K562 (cell line): Measurements from ENCODE around the gene PCBP4. TPM values are rescaled to one million over a fixed set of nuclear protein-coding genes. Genes with fewer than 3 reads are reported as not detected.

Experiments used
- ATF7 ChIP-seq: fragments of 450-650 bp; IDR thresholded peaks from 2 replicates; pipeline ENCODE4 v1.7.1; 2014; ENCODE audit warnings: mild to moderate bottlenecking, moderate library complexity
- BRD9 ChIP-seq: fragments of 450-650 bp; IDR thresholded peaks from 2 replicates; pipeline ENCODE4 v1.6.1; 2018; ENCODE audit warnings: low read depth; ENCODE audit not compliant: partially characterized antibody
- E2F3 ChIP-seq: fragments of 250-450 bp; sonication (Bioruptor Pico); IDR thresholded peaks from 2 replicates; pipeline ENCODE4 v1.4.0; 2020; ENCODE audit warnings: mild to moderate bottlenecking
- ETV1 ChIP-seq: fragments of 450-650 bp; conservative IDR thresholded peaks from 2 replicates; pipeline ENCODE4 v1.6.1; 2016; ENCODE audit warnings: missing genetic modification characterization, control low read depth, low read depth, missing compliant biosample characterization
- GATAD2B ChIP-seq: fragments of 450-650 bp; IDR thresholded peaks from 2 replicates; pipeline ENCODE4 v1.6.1; 2017; ENCODE audit warnings: mild to moderate bottlenecking, borderline replicate concordance
- HCFC1 ChIP-seq: IDR thresholded peaks from 2 replicates; pipeline ENCODE4 v1.6.1; 2012; ENCODE audit warnings: low read depth, low read length, improper control_type of control experiment
- HEY1 ChIP-seq: fragments of 250-450 bp; sonication (Bioruptor Pico); IDR thresholded peaks from 2 replicates; pipeline ENCODE4 v1.5.0; 2020; ENCODE audit warnings: mild to moderate bottlenecking, moderate library complexity, borderline replicate concordance
- MYNN ChIP-seq, 2 experiments: sonication (generic); formaldehyde crosslinking in 1 of 2; IDR thresholded peaks; 2 replicates each; pipeline versions ENCODE4 v1.5.0 to v1.6.1; 2016 to 2020; ENCODE audit warnings: antibody characterized with exemption in 1 of 2, missing genetic modification reagents in 1 of 2
- NEUROD1 ChIP-seq: fragments of 150-350 bp; IDR thresholded peaks from 2 replicates; pipeline ENCODE4 v1.6.1; 2014; ENCODE audit warnings: borderline replicate concordance, low read length, low read depth; ENCODE audit not compliant: partially characterized antibody
- NFIX ChIP-seq: fragments of 250-450 bp; sonication (Bioruptor Pico); IDR thresholded peaks from 2 replicates; pipeline ENCODE4 v1.4.0; 2020; ENCODE audit warnings: low read depth, mild to moderate bottlenecking, moderate library complexity
- PHF8 ChIP-seq: fragments of 200-600 bp; sonication (generic); IDR thresholded peaks from 2 replicates; pipeline ENCODE4 v1.6.1; 2012; ENCODE audit warnings: mixed run types, mild to moderate bottlenecking, inconsistent platforms, low read length, moderate library complexity, borderline replicate concordance
- SIX5 ChIP-seq, 2 experiments: IDR thresholded peaks; 2 replicates each; pipeline ENCODE4 v1.6.1; 2011; ENCODE audit warnings: low read length in 2 of 2, borderline replicate concordance in 1 of 2, low read depth in 1 of 2, mild to moderate bottlenecking in 1 of 2, moderate library complexity in 1 of 2; ENCODE audit not compliant: insufficient read depth in 1 of 2
- TEAD2 ChIP-seq: fragments of 450-650 bp; IDR thresholded peaks from 2 replicates; pipeline ENCODE4 v1.6.1; 2016; ENCODE audit warnings: missing genetic modification characterization, control low read depth, missing compliant biosample characterization
- TOE1 ChIP-seq, 2 experiments: fragments of 450-650 bp in 1 of 2; sonication (generic) in 1 of 2; formaldehyde crosslinking in 1 of 2; IDR thresholded peaks; 2 replicates each; pipeline versions ENCODE4 v1.7.1 to v1.8.0; 2016 to 2022; ENCODE audit warnings: borderline replicate concordance in 2 of 2, mild to moderate bottlenecking in 2 of 2, antibody characterized with exemption in 1 of 2, inconsistent platforms in 1 of 2, low read depth in 1 of 2, missing genetic modification reagents in 1 of 2, moderate library complexity in 1 of 2
- ZFX ChIP-seq: sonication (generic); formaldehyde crosslinking; IDR thresholded peaks from 2 replicates; pipeline ENCODE4 v1.8.0; 2022; ENCODE audit warnings: mild to moderate bottlenecking, missing genetic modification reagents, moderate library complexity
- ZNF507 ChIP-seq: conservative IDR thresholded peaks from 2 replicates; pipeline ENCODE4 v1.6.1; 2017; ENCODE audit warnings: missing genetic modification characterization, missing compliant biosample characterization
- polyA plus RNA-seq, 8 experiments: library from polyadenylated mRNA; depleted of rRNA in 4 of 8; stranded (reverse) in 5 of 8; unstranded in 3 of 8; fragments of >200 nt; fragmentation: Nextera tagmentation in 2 of 8; fragmentation: Illumina TruSeq in 1 of 8; extraction: Ambion mirVana in 2 of 8; extraction: Trizol in 1 of 8; gene quantifications; 2 replicates each; pipeline versions ENCODE4 v1.2.1 to v1.2.3, GENCODE V29; 2011 to 2014; ENCODE audit warnings: inconsistent platforms in 1 of 8, missing spikeins in 1 of 8
- total RNA-seq, 7 experiments: library from RNA; depleted of rRNA in 6 of 7; stranded (reverse); fragments of >200 nt in 6 of 7; fragmentation: Illumina TruSeq in 2 of 7; extraction: Trizol in 2 of 7; gene quantifications; 2 replicates each; pipeline versions ENCODE4 v1.2.1 to v1.2.3, GENCODE V29; 2011 to 2021; ENCODE audit warnings: low replicate concordance in 1 of 7
- TF ChIP-seq, protein P1 (sequence below), 2 experiments: fragments of 450-650 bp in 1 of 2; sonication (generic) in 1 of 2; formaldehyde crosslinking in 1 of 2; IDR thresholded peaks in 1 of 2; conservative IDR thresholded peaks in 1 of 2; 2 replicates each; pipeline versions ENCODE4 v1.6.1 to v1.8.1; 2016 to 2023; ENCODE audit warnings: mild to moderate bottlenecking in 2 of 2, moderate library complexity in 2 of 2, inconsistent platforms in 1 of 2, missing genetic modification reagents in 1 of 2
- TF ChIP-seq, protein P2 (sequence below): sonication (generic); formaldehyde crosslinking; IDR thresholded peaks from 2 replicates; pipeline ENCODE4 v1.8.1; 2022; ENCODE audit warnings: missing genetic modification reagents
- TF ChIP-seq, protein P3 (sequence below), 2 experiments: IDR thresholded peaks; 2 replicates each; pipeline ENCODE4 v1.6.1; 2011; ENCODE audit warnings: borderline replicate concordance in 1 of 2, control low read depth in 1 of 2, low read depth in 1 of 2, low read length in 1 of 2, mild to moderate bottlenecking in 1 of 2, mixed read lengths in 1 of 2, moderate library complexity in 1 of 2; ENCODE audit not compliant: insufficient read depth in 1 of 2, insufficient read length in 1 of 2, poor library complexity in 1 of 2, severe bottlenecking in 1 of 2; ENCODE audit errors: extremely low read depth in 1 of 2
- TF ChIP-seq, protein P4 (sequence below): fragments of 450-650 bp; IDR thresholded peaks from 2 replicates; pipeline ENCODE4 v1.6.1; 2016; ENCODE audit warnings: missing biosample characterization, missing genetic modification characterization

The PCBP4 gene
- total and polyA plus RNA-seq, 9 of the 15 experiments (the other 6 are each of a cell fraction or from before 2014, with no cell fraction given): 0.06 to 5.8 (median 2.6) TPM

DNA sequence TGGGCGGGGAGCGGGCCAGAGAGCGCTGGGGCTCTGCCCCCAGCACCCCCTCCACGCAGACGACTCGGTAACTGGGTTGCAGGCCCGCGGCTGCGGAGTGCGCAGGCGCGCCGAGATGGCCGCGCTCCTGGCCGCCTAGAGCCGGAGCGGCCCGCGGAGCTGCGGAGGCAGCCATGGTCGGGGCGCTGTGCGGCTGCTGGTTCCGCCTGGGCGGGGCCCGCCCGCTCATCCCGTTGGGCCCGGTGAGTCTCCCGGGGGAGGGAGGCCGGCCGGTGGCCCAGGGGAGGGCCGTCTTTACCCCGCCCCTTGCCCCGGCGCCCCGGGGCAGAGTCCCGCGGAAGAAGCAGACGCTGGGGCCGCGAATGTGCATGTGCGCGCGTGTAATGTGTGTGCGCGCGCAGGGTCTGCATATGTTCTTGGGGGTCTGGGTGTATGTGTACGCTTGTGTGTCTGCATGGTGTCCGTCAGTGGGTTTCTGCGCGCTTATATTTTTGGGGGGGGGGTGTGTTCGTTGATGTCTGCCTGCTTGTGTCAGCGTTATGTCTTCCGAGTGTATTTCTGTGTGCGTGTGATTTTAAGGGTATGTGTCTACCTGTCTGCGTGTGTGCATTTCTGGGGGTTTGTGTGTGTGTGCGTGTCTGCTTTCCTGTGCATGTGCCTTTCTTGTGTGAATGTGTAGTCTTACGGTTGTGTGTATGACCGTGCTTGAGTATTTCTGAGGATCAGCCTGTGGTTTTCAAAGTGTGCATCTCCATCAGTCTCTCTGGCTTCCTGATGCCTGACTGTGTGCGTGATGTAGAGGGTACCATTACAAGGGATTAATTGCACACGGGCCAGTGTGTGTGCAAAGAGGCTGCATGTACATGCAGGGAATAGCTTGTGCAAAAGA lies 8.0 kb upstream of the PCBP4 start, which contains the start of gene ABHD14A (continued):
- TF ChIP-seq MYNN (IDR thresholded peaks at IDR 0.05) (peak; percentile 10; the same call in 1 of the 2 replicates), MYNN (CRISPR knock-in tag; IDR thresholded peaks at IDR 0.05) (no peak), GATAD2B (peak; percentile 60; the same call in 1 of the 2 replicates), NFIX (CRISPR knock-in tag) (no peak), E2F3 (no peak), TOE1 (IDR thresholded peaks at IDR 0.05; ENCODE audit: borderline replicate concordance) (no peak), TOE1 (CRISPR knock-in tag; IDR thresholded peaks at IDR 0.05; ENCODE audit: borderline replicate concordance, low read depth) (no peak), NEUROD1 (no peak), SIX5 (IDR thresholded peaks at IDR 0.05; ENCODE audit: borderline replicate concordance in 1 of 2, insufficient read depth in 1 of 2, low read depth in 1 of 2, low read length in 2 of 2) (no peak), TEAD2 (no peak), HEY1 (CRISPR knock-in tag) (no peak), HCFC1 (peak; percentile 10; the same call in 1 of the 2 replicates), ETV1 (tag) (no peak), PHF8 (peak; percentile 61; the same call in 1 of the 2 replicates), ATF7 (peak; percentile 35; the same call in 1 of the 2 replicates), BRD9 (no peak), ZFX (CRISPR knock-in tag) (peak; percentile 45; the same call in 1 of the 2 replicates), ZNF507 (tag) (no peak)
- TF ChIP-seq, protein P1, sequence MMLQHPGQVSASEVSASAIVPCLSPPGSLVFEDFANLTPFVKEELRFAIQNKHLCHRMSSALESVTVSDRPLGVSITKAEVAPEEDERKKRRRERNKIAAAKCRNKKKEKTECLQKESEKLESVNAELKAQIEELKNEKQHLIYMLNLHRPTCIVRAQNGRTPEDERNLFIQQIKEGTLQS (IDR thresholded peaks at IDR 0.05): no peak
- TF ChIP-seq, protein P1 (CRISPR knock-in tag; conservative IDR thresholded peaks at IDR 0.05): no peak
- TF ChIP-seq, protein P2, sequence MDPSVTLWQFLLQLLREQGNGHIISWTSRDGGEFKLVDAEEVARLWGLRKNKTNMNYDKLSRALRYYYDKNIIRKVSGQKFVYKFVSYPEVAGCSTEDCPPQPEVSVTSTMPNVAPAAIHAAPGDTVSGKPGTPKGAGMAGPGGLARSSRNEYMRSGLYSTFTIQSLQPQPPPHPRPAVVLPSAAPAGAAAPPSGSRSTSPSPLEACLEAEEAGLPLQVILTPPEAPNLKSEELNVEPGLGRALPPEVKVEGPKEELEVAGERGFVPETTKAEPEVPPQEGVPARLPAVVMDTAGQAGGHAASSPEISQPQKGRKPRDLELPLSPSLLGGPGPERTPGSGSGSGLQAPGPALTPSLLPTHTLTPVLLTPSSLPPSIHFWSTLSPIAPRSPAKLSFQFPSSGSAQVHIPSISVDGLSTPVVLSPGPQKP (CRISPR knock-in tag): no peak
- TF ChIP-seq, protein P3, sequence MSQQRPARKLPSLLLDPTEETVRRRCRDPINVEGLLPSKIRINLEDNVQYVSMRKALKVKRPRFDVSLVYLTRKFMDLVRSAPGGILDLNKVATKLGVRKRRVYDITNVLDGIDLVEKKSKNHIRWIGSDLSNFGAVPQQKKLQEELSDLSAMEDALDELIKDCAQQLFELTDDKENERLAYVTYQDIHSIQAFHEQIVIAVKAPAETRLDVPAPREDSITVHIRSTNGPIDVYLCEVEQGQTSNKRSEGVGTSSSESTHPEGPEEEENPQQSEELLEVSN (IDR thresholded peaks at IDR 0.05; ENCODE audit: borderline replicate concordance in 1 of 2, extremely low read depth in 1 of 2, insufficient read depth in 1 of 2, insufficient read length in 1 of 2, low read depth in 1 of 2, low read length in 1 of 2, poor library complexity in 1 of 2, severe bottlenecking in 1 of 2): peak in 1 of 2 experiments; percentile 45
- TF ChIP-seq, protein P4, sequence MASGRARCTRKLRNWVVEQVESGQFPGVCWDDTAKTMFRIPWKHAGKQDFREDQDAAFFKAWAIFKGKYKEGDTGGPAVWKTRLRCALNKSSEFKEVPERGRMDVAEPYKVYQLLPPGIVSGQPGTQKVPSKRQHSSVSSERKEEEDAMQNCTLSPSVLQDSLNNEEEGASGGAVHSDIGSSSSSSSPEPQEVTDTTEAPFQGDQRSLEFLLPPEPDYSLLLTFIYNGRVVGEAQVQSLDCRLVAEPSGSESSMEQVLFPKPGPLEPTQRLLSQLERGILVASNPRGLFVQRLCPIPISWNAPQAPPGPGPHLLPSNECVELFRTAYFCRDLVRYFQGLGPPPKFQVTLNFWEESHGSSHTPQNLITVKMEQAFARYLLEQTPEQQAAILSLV (tag): no peak
